Effector memory CD8-positive, alpha-beta T cell (primary cell): Measurements from ENCODE around the gene ZNF761.
"Not testable (repeated sequence)": the region's sequence is repeated elsewhere in the genome, so short reads cannot be mapped to it uniquely, and the experiment has no call there.

Experiments
- ATAC-seq: fragments of 150-1000 bp; cut with Tn5 transposase; replicated peaks from 2 replicates; pipeline ENCODE4 v1.10.0; 2021; ENCODE audit warnings: mild to moderate bottlenecking, moderate library complexity
- DNase-seq, 3 experiments: peaks; one replicate each; pipeline ENCODE4 v3.0.0; 2021
- H3K27ac Mint-ChIP-seq, 2 donors: one replicate each; pipeline ENCODE4 v1.8.0; 2022; ENCODE audit warnings: mild to moderate bottlenecking in 2 of 2, mixed read lengths in 2 of 2, moderate library complexity in 2 of 2
- H3K27me3 Mint-ChIP-seq, 2 donors: one replicate each; pipeline ENCODE4 v1.8.0; 2022; ENCODE audit warnings: mixed read lengths in 2 of 2
- H3K36me3 Mint-ChIP-seq: one replicate; pipeline ENCODE4 v1.8.0; 2022; ENCODE audit warnings: mild to moderate bottlenecking, moderate library complexity, mixed read lengths; ENCODE audit not compliant: insufficient read depth
- H3K4me1 Mint-ChIP-seq, 2 donors: one replicate each; pipeline ENCODE4 v1.8.0; 2022; ENCODE audit warnings: low read depth in 2 of 2, mixed read lengths in 2 of 2
- H3K4me3 Mint-ChIP-seq, 2 donors: one replicate each; pipeline ENCODE4 v1.8.0; 2022; ENCODE audit warnings: mild to moderate bottlenecking in 2 of 2, mixed read lengths in 2 of 2, moderate library complexity in 2 of 2
- H3K9me3 Mint-ChIP-seq, 2 donors: one replicate each; pipeline ENCODE4 v1.8.0; 2022; ENCODE audit warnings: mixed read lengths in 2 of 2

ZNF761 gene

DNA sequence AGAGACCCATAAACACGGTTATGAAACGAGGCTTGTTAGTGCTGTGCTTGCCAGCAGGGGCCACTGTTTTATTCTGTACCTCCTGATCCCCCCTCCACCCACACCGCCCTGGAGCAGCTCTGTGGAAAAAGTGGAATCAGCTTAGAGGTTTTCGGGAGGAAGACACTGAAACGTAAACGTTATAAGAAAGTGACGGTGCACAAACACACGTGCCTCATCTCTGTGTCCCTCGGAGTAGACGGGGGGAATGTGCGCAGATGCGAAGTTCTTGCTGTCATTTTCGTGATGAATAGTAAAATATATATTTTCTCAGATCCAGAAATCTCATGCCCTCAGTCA, 72.5 kb downstream of the ZNF761 start:
- H3K36me3 Mint-ChIP-seq, H3K4me3 Mint-ChIP-seq, H3K9me3 Mint-ChIP-seq, H3K4me1 Mint-ChIP-seq, ATAC-seq, H3K27ac Mint-ChIP-seq, DNase-seq: not testable (repeated sequence)
- peaks cover 16 to 17% of the 10 kb centered on the region in 2 donors for H3K27me3 Mint-ChIP-seq

DNA sequence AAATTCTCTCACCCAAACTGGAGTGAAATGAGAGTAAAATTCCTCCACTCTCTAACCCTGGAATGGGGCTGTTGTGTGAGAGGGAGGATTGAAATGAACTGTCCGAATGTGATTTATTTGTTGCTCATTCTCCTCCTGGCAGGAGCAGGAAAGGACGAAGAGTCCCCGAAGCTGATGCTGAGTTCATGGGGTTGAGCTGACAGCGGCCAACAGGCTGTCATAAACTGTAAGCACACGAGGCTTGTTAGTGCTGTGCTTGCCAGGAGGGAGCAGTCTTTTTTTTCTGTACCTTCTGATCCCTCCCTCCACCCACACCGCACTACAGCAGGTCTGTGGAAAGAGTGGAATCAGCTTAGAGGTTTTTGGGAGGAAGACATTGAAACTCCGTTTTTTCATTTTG, 73.1 kb downstream of the ZNF761 start:
- ATAC-seq (no peak), DNase-seq (no peak)
- H3K27me3 Mint-ChIP-seq: peaks cover 16 to 17% of the 10 kb centered on the region in 2 donors
- H3K36me3 Mint-ChIP-seq: no peaks in the 10 kb centered on the region
- H3K4me3 Mint-ChIP-seq: no peak overlapping the region
- peaks cover 2 to 7% of the 10 kb centered on the region in 2 donors for H3K9me3 Mint-ChIP-seq
- no peak overlapping the region for H3K27ac Mint-ChIP-seq
- H3K4me1 Mint-ChIP-seq: no peaks in the 10 kb centered on the region

DNA sequence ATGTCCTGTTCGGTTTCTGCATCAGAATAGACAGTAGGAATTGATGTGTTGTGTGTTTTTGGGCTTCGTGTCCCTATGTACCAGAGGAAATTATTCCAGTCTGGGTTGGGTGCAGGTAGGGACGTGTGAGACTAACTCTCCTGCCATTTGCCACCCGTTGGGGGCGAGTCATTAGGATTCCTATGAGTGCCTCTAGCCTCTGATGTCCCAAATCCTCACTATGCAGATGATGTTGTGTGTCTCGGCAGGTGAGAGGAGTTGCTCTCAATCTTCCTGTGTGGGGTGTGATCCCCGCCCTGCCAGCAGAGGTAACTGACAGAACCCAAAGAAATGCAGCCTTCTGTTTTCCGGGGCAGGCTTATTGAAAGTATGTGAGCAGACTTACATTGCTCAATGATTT, 74.9 kb downstream of the ZNF761 start:
- Mint-ChIP-seq H3K9me3 (peaks cover 2 to 7% of the 10 kb centered on the region in 2 donors), H3K4me1 (no peaks in the 10 kb centered on the region), H3K27me3 (peaks cover 16 to 17% of the 10 kb centered on the region in 2 donors), H3K36me3 (no peaks in the 10 kb centered on the region), H3K27ac (no peak overlapping the region), H3K4me3 (no peak overlapping the region)
- no peak for DNase-seq
- no peak for ATAC-seq
